HG02678 (cell line): ENCODE results near the gene GNL1.
"Not testable (repeated sequence)": the region's sequence is repeated elsewhere in the genome, so short reads cannot be mapped to it uniquely, and the experiment has no call there.

Source experiments
- ATAC-seq: cut with Tn5 transposase; IDR thresholded peaks from one replicate; pipeline ENCODE4 v1.9.1; 2021; ENCODE audit warnings: mild to moderate bottlenecking, moderate library complexity; ENCODE audit not compliant: unreplicated experiment

Gene GNL1

GRCh38 chr6:30533460-30534294 is 22.6 kb downstream of the GNL1 start:
- ATAC-seq = no peak

- no peak for ATAC-seq
Measured at GRCh38 chr6:30530014-30530413, 26.3 kb downstream of the GNL1 start.

- not testable (repeated sequence) for ATAC-seq
Measured at GRCh38 chr6:30529349-30529875, 26.9 kb downstream of the GNL1 start.

GRCh38 chr6:30526444-30526843 is 29.8 kb downstream of the GNL1 start:
- not testable (repeated sequence) for ATAC-seq

GRCh38 chr6:30521952-30522351 is 34.3 kb downstream of the GNL1 start:
- not testable (repeated sequence) for ATAC-seq

GRCh38 chr6:30521082-30521481 is 35.2 kb downstream of the GNL1 start:
- not testable (repeated sequence) for ATAC-seq

- ATAC-seq = no peak
Measured at GRCh38 chr6:30520522-30520921, 35.8 kb downstream of the GNL1 start.

GRCh38 chr6:30518505-30519145 is 37.7 kb downstream of the GNL1 start:
- ATAC-seq = not testable (repeated sequence)

- ATAC-seq = not testable (repeated sequence)
Measured at GRCh38 chr6:30517767-30518504, 38.4 kb downstream of the GNL1 start.

GRCh38 chr6:30516754-30517076 is 39.6 kb downstream of the GNL1 start:
- not testable (repeated sequence) for ATAC-seq

GRCh38 chr6:30515944-30516753 is 40.1 kb downstream of the GNL1 start:
- ATAC-seq = peak; percentile 76

- ATAC-seq = no peak
Measured at GRCh38 chr6:30515106-30515505, 41.2 kb downstream of the GNL1 start.

- no peak for ATAC-seq
Measured at GRCh38 chr6:30513451-30513850, 42.8 kb downstream of the GNL1 start.

- ATAC-seq = no peak
Measured at GRCh38 chr6:30511169-30511546, 45.1 kb downstream of the GNL1 start.

GRCh38 chr6:30510419-30511168 is 45.7 kb downstream of the GNL1 start:
- no peak for ATAC-seq

GRCh38 chr6:30508890-30509736 is 47.2 kb downstream of the GNL1 start:
- ATAC-seq = peak; percentile 56

GRCh38 chr6:30507849-30508827 is 48.2 kb downstream of the GNL1 start:
- peak; percentile 35 for ATAC-seq
